Lower leg skin (tissue), 4 donors: Measurements from ENCODE around the gene COX7A2. TPM values are rescaled to one million over a fixed set of nuclear protein-coding genes. Genes with fewer than 3 reads are reported as not detected.

Experiments used
- DNase-seq, 2 donors: peaks; one replicate each; pipeline ENCODE4 v3.0.0-alpha.2; 2019; ENCODE audit warnings: low spot score in 2 of 2
- H3K4me3 ChIP-seq: fragments of 200-600 bp; sonication (generic); 2 replicates; pipeline ENCODE4 v1.5.1; 2017; ENCODE audit warnings: mild to moderate bottlenecking, low read depth; ENCODE audit not compliant: poor library complexity, severe bottlenecking
- CTCF ChIP-seq, 3 donors: fragments of 450-650 bp; IDR thresholded peaks; one replicate each; pipeline ENCODE4 v1.5.1; 2016; ENCODE audit warnings: antibody characterized with exemption in 3 of 3, mild to moderate bottlenecking in 3 of 3, moderate library complexity in 2 of 3
- POLR2A ChIP-seq, 2 donors: fragments of 450-650 bp; IDR thresholded peaks; one replicate each; pipeline ENCODE4 v1.6.1; 2016 to 2017; ENCODE audit warnings: antibody characterized with exemption in 2 of 2, mild to moderate bottlenecking in 1 of 2, moderate library complexity in 1 of 2
- WGBS, 2 donors: methylation state at CpG; one replicate each; pipeline ENCODE4 v1.1.5; 2018; 5-methylcytosine and 5-hydroxymethylcytosine counted together
- intact Hi-C: fragments of 100-400 bp; cut with DNase I; formaldehyde crosslinking; loops from one replicate; pipeline ENCODE4 v1.15.0; 2023; ENCODE audit warnings: low total_unique reads
- total RNA-seq, 4 donors: library from RNA; depleted of rRNA; stranded (reverse); fragments of >200 nt; gene quantifications; one replicate each; pipeline ENCODE4 v1.1.0, GENCODE V29; 2016

Gene COX7A2
- total RNA-seq, 4 donors from 2014 or later: 90.2 to 517 (median 146) TPM

- H3K4me3 ChIP-seq: no peak overlapping the region
- 48 to 51% methylated on average over 4 of the region's 4 CpGs for WGBS, 2 donors
- DNase-seq: no peak
- TF ChIP-seq CTCF (IDR thresholded peaks at IDR 0.05): no peak
- TF ChIP-seq POLR2A (IDR thresholded peaks at IDR 0.05): no peak
- intact Hi-C loops: no loop called here
Measured at GRCh38 chr6:75215291-75215690, 28.3 kb downstream of the COX7A2 start.

DNA sequence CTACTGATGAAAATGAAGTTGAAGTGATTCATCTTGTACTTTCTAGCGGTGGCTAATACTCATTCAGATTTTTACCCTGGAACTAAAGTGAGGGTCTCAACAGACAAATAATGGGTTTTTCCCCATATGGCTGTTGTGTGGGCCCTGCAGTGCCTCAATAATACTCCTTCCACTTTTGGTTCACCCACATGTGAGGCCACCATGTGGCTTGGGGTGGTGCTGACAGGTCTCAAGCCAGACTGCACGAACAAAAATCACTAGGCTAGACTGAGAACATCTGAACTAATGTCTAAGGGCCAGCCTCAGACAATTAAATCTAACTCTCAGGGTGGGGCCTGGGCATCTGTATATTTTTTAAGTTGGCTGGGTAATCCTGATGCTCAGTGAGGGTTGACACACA is 29.9 kb downstream of the COX7A2 start:
- TF ChIP-seq CTCF (IDR thresholded peaks at IDR 0.05): no peak
- no peak for TF ChIP-seq POLR2A (IDR thresholded peaks at IDR 0.05)
- no peak overlapping the region for H3K4me3 ChIP-seq
- 75 to 76% methylated on average over 2 of the region's 2 CpGs for WGBS, 2 donors
- intact Hi-C loops: no loop called here
- no peak for DNase-seq

DNA sequence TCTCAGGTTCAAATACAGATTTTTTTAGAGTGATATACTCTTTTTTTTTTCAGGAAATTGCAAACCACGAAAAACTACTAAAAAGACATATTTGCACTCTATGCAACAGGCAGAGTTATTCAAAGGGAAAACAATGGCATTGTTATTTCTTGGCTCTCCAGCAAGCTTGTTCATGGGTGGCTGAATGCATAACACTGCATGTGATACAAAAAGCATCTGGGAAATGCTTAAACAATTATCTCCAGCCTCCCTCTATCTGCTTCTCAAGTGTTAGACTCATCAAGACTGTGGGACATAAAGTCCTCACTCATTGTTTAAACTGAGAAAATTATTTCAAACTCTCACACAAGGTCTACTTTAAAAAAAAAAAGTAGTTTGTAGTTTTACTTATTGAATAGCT is 30.5 kb downstream of the COX7A2 start:
- intact Hi-C loops: no loop called here
- DNase-seq: no peak
- 34 to 52% methylated on average over 1 of the region's 1 CpG for WGBS, 2 donors

GRCh38 chr6:75211920-75212590 is 31.5 kb downstream of the COX7A2 start:
- DNase-seq: no peak
- WGBS, 2 donors: 16 to 30% methylated on average over 3 of the region's 3 CpGs
- no peak for TF ChIP-seq CTCF (IDR thresholded peaks at IDR 0.05)
- no peak for TF ChIP-seq POLR2A (IDR thresholded peaks at IDR 0.05)
- H3K4me3 ChIP-seq: no peak overlapping the region
- intact Hi-C loops: no loop called here

More for the DNA sequence above, 30.5 kb downstream of the COX7A2 start:
- no peak overlapping the region for H3K4me3 ChIP-seq
- no peak for TF ChIP-seq CTCF (IDR thresholded peaks at IDR 0.05)
- no peak for TF ChIP-seq POLR2A (IDR thresholded peaks at IDR 0.05)

- WGBS, 2 donors: 22 to 25% methylated on average over 10 of the region's 10 CpGs
- intact Hi-C loops: no loop called here
- peak in 1 of 2 donors; percentile 67 for DNase-seq
Measured at GRCh38 chr6:75210885-75211739, 32.5 kb downstream of the COX7A2 start.

More at GRCh38 chr6:75210885-75211739, 32.5 kb downstream of the COX7A2 start:
- TF ChIP-seq POLR2A (IDR thresholded peaks at IDR 0.05): no peak
- TF ChIP-seq CTCF (IDR thresholded peaks at IDR 0.05): peak in 1 of 3 donors; percentile 43
- H3K4me3 ChIP-seq: no peak overlapping the region
